ENCODE data around the gene PNO1. TPM values are rescaled to one million over a fixed set of nuclear protein-coding genes. Genes with fewer than 3 reads are reported as not detected.

Gene PNO1
- total and polyA plus RNA-seq, 10 of the 15 experiments (the other 5 are each of a cell fraction or from before 2014, with no cell fraction given), result 9.7 to 60.2 (median 30.3) TPM

DNA sequence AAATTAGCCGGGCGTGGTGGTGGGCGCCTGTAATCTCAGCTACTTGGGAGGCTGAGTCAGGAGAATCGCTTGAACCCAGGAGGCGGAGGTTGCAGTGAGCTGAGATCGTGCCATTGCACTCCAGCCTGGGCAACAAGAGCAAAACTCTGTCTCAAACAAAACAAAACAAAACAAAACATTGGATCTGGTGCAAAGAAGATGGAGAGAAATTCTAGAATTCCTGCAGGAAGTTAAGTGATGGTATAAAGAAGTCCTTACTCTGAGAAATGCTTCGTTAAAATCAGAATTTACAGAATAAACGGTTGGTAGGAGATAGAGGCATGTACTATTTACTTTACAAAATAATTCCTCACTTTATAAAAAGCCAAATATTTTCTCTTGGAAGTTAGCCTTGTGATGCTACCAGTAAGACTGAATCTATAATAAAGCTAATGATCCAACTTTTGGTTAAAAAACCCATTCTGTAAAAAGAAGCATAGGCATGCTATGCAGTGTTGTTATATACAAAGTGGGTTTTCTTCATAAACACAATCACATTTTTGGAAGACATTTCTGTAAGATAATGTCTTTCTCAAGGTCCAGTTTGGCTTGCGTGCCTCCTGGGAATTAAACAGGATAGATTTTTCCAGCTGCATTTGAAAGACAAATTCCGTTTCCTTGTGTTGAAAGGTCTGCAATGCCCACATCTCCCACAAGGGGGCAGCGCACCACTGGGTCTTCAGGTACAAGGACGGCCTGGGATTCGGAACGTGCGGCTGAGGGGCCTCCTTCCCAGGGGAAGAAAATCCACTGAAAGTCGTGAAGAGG, 35.6 kb upstream of the PNO1 start:
- ChIA-PET SMC1A (ENCODE audit: uncharacterized antibody, unreplicated experiment) (interaction anchor here (0.6 to 4.8 kb wide), 45 partner anchors 12 to 1482 kb away, joined by 3 to 64 read pairs (median 4); partner anchors contain the start of genes C1D and PPP3R1), RAD21 (ENCODE audit: unreplicated experiment) (interaction anchor here (0.6 to 4.0 kb wide), 27 partner anchors 13 to 473 kb away, joined by 3 to 41 read pairs (median 4); partner anchors contain the start of genes C1D, PNO1 and PPP3R1), CTCF (interaction anchor here (0.7 to 6.2 kb wide), 51 partner anchors 10 to 474 kb away, joined by 3 to 130 read pairs (median 6); partner anchors contain the start of genes APLF, C1D, FBXO48 and PLEK), POLR2A (interaction anchor here (0.6 to 1.8 kb wide), 4 partner anchors 59 to 319 kb away, joined by 3 to 5 read pairs (median 4); partner anchors contain the start of genes C1D and PPP3R1)
- no TSS peak for BruUV-seq (replicated peaks)
- no peaks in the 10 kb centered on the region for H3K9me3 ChIP-seq (replicated peaks; ENCODE audit: control insufficient read depth, insufficient read depth, low read length)
- no peaks in the 10 kb centered on the region for H4K20me1 ChIP-seq (ENCODE audit: control insufficient read depth, insufficient read depth)
- ATAC-seq (peak; percentile 23; the same call in 2 of the 3 replicates), FAIRE-seq (peak; percentile 89), DNase-seq (ENCODE audit: low read depth, low spot score) (peak; percentile 50)
- H3K4me3 ChIP-seq, result peak overlapping the region; percentile 56; the same call in 1 of the 2 replicates
- H2AFZ ChIP-seq (ENCODE audit: control insufficient read depth, low read depth, low read length), result peak overlapping the region; percentile 70
- 0 out of 2 replicates have a peak overlapping the region, but pooled peaks have one; percentile 13 for H3K9ac ChIP-seq (ENCODE audit: control insufficient read depth, insufficient read depth, low read length)
- H3K4me2 ChIP-seq (ENCODE audit: control insufficient read depth, insufficient read depth), result peak overlapping the region; percentile 79
- WGBS (ENCODE audit: insufficient coverage, insufficient replicate concordance, low lambda C conversion rate, missing lambda C conversion rate), result 4% methylated on average over 16 of the region's 16 CpGs
- peaks cover 35% of the 10 kb centered on the region for H3K4me1 ChIP-seq (ENCODE audit: control insufficient read depth, insufficient read depth, low read length)
- in situ Hi-C loops (cut with MboI), result loop anchor here (5.0 kb wide), 3 partner anchors 165 to 320 kb away; no protein-coding TSS in a partner anchor
- no peaks in the 10 kb centered on the region for H3K27me3 ChIP-seq (replicated peaks in 1 of 2; ENCODE audit: control insufficient read depth in 2 of 2, insufficient read depth in 2 of 2, low read length in 1 of 2)
- no peaks in the 10 kb centered on the region for H3K36me3 ChIP-seq (ENCODE audit: control insufficient read depth in 2 of 2, insufficient read depth in 2 of 2, low read length in 1 of 2)
- peak overlapping the region; percentile 85 for H3K27ac ChIP-seq (ENCODE audit: control insufficient read depth, insufficient read depth)
- intact Hi-C loops (cut with micrococcal nuclease; ENCODE audit: unreplicated experiment), result loop anchor here (1.0 to 5.0 kb wide), 7 partner anchors 35 to 319 kb away; partner anchors contain the start of genes C1D and PNO1
- no peaks in the 10 kb centered on the region; the same call in none of the 2 replicates for H3K79me2 ChIP-seq (ENCODE audit: control insufficient read depth, insufficient read depth, low read length)
- TF ChIP-seq EED (IDR thresholded peaks at IDR 0.05; ENCODE audit: low read depth) (peak; percentile 55), BHLHE40 (IDR thresholded peaks at IDR 0.05; ENCODE audit: borderline replicate concordance in 1 of 2, low read depth in 2 of 2, low read length in 1 of 2) (peak; percentile 81 to 84), YY1 (IDR thresholded peaks at IDR 0.05; ENCODE audit: low read depth, low read length) (peak; percentile 54; the same call in 1 of the 2 replicates), RUNX3 (IDR thresholded peaks at IDR 0.05; ENCODE audit: low read length) (peak; percentile 42; the same call in 1 of the 2 replicates), NRF1 (conservative IDR thresholded peaks at IDR 0.05; ENCODE audit: low read depth, low read length) (no peak), MEF2B (IDR thresholded peaks at IDR 0.05; ENCODE audit: partially characterized antibody, poor library complexity, severe bottlenecking) (peak; percentile 44), LARP7 (IDR thresholded peaks at IDR 0.05) (0 out of 2 replicates have a peak, but pooled peaks have one; percentile 12), IKZF1 (conservative IDR thresholded peaks at IDR 0.05) (peak; percentile 83), IKZF2 (IDR thresholded peaks at IDR 0.05) (peak; percentile 78 to 85; a peak in 3 of 4 replicates), SMC3 (IDR thresholded peaks at IDR 0.05; ENCODE audit: borderline replicate concordance, low read length) (peak; percentile 89)
- TF ChIP-seq, protein P1, sequence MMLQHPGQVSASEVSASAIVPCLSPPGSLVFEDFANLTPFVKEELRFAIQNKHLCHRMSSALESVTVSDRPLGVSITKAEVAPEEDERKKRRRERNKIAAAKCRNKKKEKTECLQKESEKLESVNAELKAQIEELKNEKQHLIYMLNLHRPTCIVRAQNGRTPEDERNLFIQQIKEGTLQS (IDR thresholded peaks at IDR 0.05; ENCODE audit: borderline replicate concordance, extremely low read depth, low read depth, low read length), result no peak
- TF ChIP-seq, protein P2, sequence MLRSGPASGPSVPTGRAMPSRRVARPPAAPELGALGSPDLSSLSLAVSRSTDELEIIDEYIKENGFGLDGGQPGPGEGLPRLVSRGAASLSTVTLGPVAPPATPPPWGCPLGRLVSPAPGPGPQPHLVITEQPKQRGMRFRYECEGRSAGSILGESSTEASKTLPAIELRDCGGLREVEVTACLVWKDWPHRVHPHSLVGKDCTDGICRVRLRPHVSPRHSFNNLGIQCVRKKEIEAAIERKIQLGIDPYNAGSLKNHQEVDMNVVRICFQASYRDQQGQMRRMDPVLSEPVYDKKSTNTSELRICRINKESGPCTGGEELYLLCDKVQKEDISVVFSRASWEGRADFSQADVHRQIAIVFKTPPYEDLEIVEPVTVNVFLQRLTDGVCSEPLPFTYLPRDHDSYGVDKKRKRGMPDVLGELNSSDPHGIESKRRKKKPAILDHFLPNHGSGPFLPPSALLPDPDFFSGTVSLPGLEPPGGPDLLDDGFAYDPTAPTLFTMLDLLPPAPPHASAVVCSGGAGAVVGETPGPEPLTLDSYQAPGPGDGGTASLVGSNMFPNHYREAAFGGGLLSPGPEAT (IDR thresholded peaks at IDR 0.05; ENCODE audit: low read depth), result peak; percentile 14; the same call in 1 of the 2 replicates
- TF ChIP-seq, protein P3, sequence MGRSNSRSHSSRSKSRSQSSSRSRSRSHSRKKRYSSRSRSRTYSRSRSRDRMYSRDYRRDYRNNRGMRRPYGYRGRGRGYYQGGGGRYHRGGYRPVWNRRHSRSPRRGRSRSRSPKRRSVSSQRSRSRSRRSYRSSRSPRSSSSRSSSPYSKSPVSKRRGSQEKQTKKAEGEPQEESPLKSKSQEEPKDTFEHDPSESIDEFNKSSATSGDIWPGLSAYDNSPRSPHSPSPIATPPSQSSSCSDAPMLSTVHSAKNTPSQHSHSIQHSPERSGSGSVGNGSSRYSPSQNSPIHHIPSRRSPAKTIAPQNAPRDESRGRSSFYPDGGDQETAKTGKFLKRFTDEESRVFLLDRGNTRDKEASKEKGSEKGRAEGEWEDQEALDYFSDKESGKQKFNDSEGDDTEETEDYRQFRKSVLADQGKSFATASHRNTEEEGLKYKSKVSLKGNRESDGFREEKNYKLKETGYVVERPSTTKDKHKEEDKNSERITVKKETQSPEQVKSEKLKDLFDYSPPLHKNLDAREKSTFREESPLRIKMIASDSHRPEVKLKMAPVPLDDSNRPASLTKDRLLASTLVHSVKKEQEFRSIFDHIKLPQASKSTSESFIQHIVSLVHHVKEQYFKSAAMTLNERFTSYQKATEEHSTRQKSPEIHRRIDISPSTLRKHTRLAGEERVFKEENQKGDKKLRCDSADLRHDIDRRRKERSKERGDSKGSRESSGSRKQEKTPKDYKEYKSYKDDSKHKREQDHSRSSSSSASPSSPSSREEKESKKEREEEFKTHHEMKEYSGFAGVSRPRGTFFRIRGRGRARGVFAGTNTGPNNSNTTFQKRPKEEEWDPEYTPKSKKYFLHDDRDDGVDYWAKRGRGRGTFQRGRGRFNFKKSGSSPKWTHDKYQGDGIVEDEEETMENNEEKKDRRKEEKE (IDR thresholded peaks at IDR 0.05), result no peak
- TF ChIP-seq, protein P4, sequence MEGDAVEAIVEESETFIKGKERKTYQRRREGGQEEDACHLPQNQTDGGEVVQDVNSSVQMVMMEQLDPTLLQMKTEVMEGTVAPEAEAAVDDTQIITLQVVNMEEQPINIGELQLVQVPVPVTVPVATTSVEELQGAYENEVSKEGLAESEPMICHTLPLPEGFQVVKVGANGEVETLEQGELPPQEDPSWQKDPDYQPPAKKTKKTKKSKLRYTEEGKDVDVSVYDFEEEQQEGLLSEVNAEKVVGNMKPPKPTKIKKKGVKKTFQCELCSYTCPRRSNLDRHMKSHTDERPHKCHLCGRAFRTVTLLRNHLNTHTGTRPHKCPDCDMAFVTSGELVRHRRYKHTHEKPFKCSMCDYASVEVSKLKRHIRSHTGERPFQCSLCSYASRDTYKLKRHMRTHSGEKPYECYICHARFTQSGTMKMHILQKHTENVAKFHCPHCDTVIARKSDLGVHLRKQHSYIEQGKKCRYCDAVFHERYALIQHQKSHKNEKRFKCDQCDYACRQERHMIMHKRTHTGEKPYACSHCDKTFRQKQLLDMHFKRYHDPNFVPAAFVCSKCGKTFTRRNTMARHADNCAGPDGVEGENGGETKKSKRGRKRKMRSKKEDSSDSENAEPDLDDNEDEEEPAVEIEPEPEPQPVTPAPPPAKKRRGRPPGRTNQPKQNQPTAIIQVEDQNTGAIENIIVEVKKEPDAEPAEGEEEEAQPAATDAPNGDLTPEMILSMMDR (IDR thresholded peaks at IDR 0.05 in 2 of 3, conservative IDR thresholded peaks at IDR 0.05 in 1 of 3; ENCODE audit: control insufficient read depth in 2 of 3, extremely low read depth in 1 of 3, insufficient read depth in 1 of 3, low read depth in 3 of 3, low read length in 3 of 3), result peak; percentile 93 to 97 (median 96)

All from GM12878 (cell line).